GM19455 (cell line): Measurements from ENCODE around the gene UNC50.
"Not testable (repeated sequence)": the region's sequence is repeated elsewhere in the genome, so short reads cannot be mapped to it uniquely, and the experiment has no call there.

ENCODE experiments used
- ATAC-seq: cut with Tn5 transposase; IDR thresholded peaks from one replicate; pipeline ENCODE4 v1.9.1; 2021; ENCODE audit not compliant: unreplicated experiment

UNC50 gene

GRCh38 chr2:98608962-98609604 lies 694 bp downstream of the UNC50 start:
- ATAC-seq: no peak

- ATAC-seq: no peak
Measured at GRCh38 chr2:98614024-98614739, 5.8 kb downstream of the UNC50 start.

- no peak for ATAC-seq
Measured at GRCh38 chr2:98615481-98615880, 7.1 kb downstream of the UNC50 start.

GRCh38 chr2:98617149-98617548 lies 8.8 kb downstream of the UNC50 start:
- no peak for ATAC-seq

- no peak for ATAC-seq
Measured at GRCh38 chr2:98623657-98624056, 15.3 kb downstream of the UNC50 start.

- no peak for ATAC-seq
Measured at GRCh38 chr2:98632351-98632750, 24.0 kb downstream of the UNC50 start.

GRCh38 chr2:98634406-98635092 lies 26.2 kb downstream of the UNC50 start:
- ATAC-seq: no peak

- ATAC-seq: peak; percentile 82
Measured at GRCh38 chr2:98637401-98638147, 29.2 kb downstream of the UNC50 start.

- ATAC-seq: no peak
Measured at GRCh38 chr2:98643496-98644100, 35.2 kb downstream of the UNC50 start.

- ATAC-seq: no peak
Measured at GRCh38 chr2:98647636-98648035, 39.2 kb downstream of the UNC50 start.

GRCh38 chr2:98648451-98648850 lies 40.1 kb downstream of the UNC50 start:
- ATAC-seq: no peak

- ATAC-seq: no peak
Measured at GRCh38 chr2:98649135-98649991, 41.0 kb downstream of the UNC50 start.

GRCh38 chr2:98649992-98650375 lies 41.6 kb downstream of the UNC50 start:
- no peak for ATAC-seq

- no peak for ATAC-seq
Measured at GRCh38 chr2:98650998-98651397, 42.6 kb downstream of the UNC50 start.

- ATAC-seq: no peak
Measured at GRCh38 chr2:98654699-98655495, 46.5 kb downstream of the UNC50 start.

GRCh38 chr2:98656800-98657199 lies 48.4 kb downstream of the UNC50 start:
- no peak for ATAC-seq

GRCh38 chr2:98658816-98659490 lies 50.6 kb downstream of the UNC50 start:
- no peak for ATAC-seq

GRCh38 chr2:98659491-98659840 lies 51.1 kb downstream of the UNC50 start:
- not testable (repeated sequence) for ATAC-seq
